NK-92 treated with Interleukin-12 subunit alpha and Interleukin-12 subunit beta, amount 100 ng/mL, for 24 hours (cell line): ENCODE data around the gene STXBP5.
A peak's percentile ranks its signal among the peaks of the same experiment; 100 is the strongest.

Experiments
- DNase-seq: peaks from one replicate; lab custom pipeline; 2025; lab: John Stamatoyannopoulos, UW

Gene STXBP5

GRCh38 chr6:147204060-147204785, at the start of gene STXBP5:
Gene STXBP5 (plus strand): TSS chr6:147204417. CDS start chr6:147204533, 116 bp downstream.
- peak; percentile 46 for DNase-seq

DNA sequence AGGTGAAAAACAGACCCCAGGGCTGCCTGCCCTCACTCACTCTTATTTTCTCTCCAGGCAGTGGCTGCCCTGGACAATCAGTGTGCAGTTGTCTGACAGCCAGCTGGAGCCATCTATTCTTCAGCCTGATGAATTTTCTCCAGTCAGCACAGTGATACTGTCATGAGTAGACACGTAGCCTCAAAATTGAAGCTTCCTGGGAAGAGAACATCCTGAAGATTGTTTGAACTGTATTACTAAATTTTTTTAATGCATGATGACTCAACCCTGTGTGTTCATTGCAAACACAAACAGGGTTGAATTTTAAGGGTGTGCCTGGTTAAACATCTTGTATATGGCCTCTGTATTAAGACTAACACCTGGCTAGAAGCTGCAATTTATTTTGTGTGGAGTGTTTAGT, 49.8 kb upstream of the STXBP5 start:
- no peak for DNase-seq

DNA sequence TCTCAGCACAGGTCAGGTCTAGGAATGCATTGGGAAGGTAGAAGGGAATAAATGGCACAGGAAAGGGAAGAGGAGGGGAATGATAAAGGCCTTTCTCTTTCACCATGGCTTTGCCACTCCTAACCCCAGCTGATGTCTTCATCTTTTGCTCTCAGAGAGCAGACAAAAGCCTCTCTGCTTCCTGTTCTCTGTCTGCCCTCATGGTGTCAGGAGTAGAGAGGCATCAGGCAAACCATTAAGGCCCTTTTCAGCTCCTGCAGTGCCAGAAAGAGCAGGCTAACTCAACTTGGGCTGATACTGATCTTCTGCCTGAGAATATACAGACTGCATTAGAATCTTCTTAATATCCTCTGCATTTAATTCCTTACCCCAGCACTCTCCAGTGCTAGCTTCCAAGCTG, 48.0 kb upstream of the STXBP5 start:
- DNase-seq = no peak

- DNase-seq = no peak
Measured at GRCh38 chr6:147156799-147157382, 47.3 kb upstream of the STXBP5 start.

- no peak for DNase-seq
Measured at GRCh38 chr6:147157930-147158329, 46.3 kb upstream of the STXBP5 start.

GRCh38 chr6:147158881-147159280, 45.3 kb upstream of the STXBP5 start:
- DNase-seq = no peak

DNA sequence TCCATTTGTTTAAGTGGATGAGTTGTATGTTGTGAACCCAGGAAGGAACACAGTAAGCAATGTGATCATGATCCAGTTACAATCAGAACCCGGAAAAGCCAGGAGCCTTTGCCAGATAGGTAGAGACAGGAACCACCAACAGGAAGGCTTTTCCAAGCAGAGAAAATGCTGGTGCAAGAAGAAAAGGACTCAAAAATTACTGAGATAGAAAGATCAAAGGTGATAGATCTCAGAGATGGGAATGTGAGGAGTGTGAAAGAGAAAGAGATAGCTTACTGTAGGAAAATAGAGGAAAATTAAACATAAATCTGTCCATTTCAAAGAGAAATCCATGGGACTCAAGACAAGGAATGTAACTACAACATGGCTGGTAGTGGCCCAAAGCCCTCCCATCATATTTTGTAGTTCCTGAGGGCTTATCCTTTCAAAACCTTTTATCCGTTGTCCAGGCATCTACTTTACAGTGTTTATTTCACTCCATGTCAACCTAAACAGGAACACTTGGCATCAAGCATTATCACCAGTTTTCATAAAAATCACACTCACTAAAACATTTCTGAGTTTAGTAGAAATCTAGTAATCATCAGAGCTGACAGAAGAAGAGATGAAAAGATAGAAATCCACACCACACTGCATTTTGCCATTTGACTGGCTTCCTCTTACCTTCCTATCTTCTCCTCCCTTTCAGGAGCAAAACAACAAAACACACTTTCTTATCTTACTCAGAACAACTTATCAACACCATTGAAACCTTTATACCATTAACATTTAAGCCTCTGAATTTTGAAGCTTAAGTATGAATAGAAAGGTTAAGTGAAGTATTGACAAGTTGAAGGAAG, 44.5 kb upstream of the STXBP5 start:
- no peak for DNase-seq

- DNase-seq = no peak
Measured at GRCh38 chr6:147160593-147160992, 43.6 kb upstream of the STXBP5 start.

DNA sequence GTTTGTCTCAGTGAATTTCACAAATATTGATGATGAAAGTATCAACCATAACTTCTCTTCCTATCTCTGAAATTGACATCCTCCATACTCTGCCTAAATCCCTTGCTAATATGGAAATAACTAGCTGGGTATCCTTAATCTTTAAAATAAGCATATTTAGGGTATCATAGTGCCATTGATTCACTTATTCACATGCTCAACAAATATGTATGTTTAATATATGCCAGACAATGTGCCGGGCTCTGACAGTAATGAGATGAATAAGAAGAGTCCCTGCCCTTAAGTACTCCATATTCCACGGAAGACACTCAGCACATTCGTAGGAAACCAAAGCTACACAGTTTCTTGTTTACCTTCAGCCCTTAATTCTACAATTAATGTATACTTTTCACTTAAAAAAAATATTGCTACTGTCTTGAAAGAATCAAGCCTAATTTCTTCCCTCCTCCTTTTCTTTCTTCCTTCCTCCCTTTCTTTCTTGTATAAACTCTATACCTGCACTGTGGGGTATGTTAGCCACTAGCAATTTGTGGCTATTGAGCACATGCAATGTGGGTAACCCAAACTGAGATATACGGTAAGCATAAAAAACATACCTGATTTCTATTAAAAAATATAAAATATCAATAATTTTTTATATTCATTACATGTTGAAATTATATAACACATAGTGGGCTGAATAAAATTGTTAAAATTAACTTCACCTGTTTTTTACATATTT, 42.8 kb upstream of the STXBP5 start:
- no peak for DNase-seq

GRCh38 chr6:147161974-147162495, 42.2 kb upstream of the STXBP5 start:
- no peak for DNase-seq

DNA sequence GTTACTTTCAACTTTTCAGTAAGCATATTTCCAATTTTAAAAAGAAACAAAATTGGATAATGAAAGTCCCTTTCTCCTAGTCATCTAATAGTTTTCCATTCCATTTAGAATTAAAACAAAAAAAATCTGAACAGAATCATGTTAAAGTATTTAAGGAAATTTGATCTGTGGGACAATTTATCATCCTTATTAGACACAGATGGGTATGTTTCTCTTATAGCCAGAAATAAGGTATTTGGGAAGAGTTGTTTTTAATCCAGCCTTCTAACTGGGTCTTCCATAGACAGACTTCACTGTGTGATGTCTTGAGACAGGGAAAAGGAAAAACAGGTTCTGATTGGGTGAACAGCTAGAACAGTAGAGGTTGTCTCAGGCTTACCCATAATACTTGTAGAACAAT, 39.5 kb upstream of the STXBP5 start:
- no peak for DNase-seq

- DNase-seq = no peak
Measured at GRCh38 chr6:147166360-147166944, 37.8 kb upstream of the STXBP5 start.

- DNase-seq = no peak
Measured at GRCh38 chr6:147166992-147167391, 37.2 kb upstream of the STXBP5 start.

DNA sequence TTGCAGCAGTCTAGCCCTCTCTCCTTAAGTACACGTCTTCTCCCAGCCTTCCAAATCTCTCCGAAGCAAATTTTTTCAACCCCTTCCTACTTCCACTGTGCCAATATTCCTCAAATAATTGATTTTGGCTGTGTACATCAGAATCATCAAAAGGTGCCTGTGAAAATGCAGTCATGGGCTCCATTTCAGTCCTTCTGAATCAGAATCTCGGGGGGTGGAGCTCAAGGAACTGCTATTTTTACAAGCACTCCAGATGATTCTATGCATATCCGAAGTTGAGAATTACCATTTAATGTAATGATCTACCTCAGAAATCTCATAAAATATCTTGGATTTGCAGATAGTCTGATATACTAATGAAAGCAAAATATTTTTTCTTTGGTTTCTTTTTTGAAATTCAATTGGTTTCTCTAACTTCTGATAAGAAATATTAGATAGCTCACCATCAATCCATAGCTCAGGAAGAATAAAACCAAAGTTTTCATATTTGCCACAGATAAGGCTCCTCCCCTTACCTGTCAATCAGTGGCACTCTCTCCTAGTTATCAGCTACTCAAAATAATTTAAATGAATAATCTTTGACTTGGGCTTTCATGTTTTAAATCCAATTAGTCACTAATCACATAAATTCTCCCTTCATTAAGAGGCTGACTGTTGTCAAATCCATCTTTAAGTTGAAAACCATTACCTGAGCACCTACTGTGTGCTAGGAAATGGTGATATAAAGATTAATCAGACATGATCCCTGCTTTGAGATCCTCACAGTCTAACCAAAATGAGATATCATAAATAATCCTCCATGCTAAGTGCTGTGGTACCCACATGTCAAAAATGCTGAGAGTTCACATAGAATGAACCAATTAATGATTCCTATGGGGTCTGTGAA, 36.4 kb upstream of the STXBP5 start:
- DNase-seq = no peak

DNA sequence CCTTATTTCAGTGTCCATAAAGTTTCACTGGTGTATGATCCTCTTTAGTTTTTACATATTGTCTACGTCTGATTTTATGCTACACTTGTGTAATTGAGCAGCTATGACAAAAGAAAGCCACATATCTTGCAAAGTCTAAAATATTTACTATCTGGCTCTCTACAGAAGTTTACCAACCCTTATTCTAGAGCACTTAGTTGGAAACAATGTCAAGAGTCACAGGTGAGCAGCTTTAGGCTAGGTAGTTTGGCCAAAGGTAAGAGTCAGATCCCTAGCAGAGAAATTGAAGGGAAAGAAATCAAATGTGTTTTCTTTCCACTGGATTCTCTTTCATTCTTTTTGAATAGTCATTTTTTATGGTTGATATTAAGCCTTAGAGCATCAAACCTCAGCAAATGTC, 34.7 kb upstream of the STXBP5 start:
- no peak for DNase-seq

GRCh38 chr6:147170269-147170668, 33.9 kb upstream of the STXBP5 start:
- DNase-seq = no peak

DNA sequence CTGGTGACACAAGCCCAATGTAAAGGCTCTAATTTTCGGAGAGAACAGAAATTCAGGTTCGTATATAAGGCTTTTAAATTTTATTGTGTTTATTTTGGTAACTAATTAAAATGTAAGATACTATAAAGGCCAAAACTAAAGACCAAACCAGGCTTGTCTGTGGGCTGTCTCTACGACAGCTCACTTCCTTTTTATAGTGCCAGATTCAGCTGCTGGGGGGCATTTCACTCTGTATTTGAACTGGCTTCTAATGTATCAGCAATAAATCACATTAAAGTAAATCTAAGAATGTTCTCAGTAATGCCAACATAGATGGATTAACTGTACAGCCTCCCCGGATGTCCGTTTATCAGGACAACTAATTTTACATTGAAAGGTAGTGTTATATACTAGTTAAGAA, 31.1 kb upstream of the STXBP5 start:
- DNase-seq = no peak

GRCh38 chr6:147173675-147174308, 30.4 kb upstream of the STXBP5 start:
- no peak for DNase-seq

DNA sequence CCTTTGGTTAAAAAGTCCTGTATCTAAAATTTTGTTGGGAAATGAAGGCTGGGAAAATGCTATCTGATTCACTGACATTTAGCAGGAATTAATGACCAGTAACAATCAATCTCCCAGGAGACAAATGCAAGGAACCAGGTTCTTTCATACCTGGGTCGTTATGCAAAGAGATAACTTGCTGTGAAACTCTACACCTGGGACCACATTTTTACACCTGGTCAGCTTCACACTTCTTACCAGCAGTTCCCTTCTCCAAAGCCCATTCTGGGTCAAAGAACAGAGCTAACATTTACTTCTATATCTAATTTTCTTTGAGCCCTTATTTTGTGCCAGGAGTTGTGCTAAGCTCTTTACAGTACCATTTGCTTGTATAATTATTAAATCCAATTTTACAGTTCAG, 27.4 kb upstream of the STXBP5 start:
- DNase-seq = no peak

DNA sequence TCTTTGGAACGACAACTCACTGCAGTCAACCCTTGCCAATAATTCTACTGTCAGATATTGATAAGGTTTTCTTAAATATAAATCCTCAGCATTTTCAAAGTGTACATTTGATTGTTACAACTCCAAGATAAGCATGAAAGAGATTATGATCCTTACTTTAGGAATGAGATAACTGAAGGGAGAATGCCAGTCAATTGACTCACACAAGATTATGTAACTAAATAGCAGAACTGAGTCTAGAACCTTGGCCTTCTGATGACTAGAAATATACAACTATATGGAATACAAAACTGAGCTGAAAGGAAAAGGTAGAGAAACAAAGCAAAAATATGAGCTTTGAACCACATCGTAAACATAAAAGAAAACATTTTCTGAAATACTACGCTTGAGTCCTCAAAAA, 26.9 kb upstream of the STXBP5 start:
- no peak for DNase-seq
